NCI-H1092 treated with DMSO at 0.1 percent for 48 hours (cell line): Measurements from ENCODE around the gene ZNF548.
A peak's percentile ranks its signal among the peaks of the same experiment; 100 is the strongest.
"Not testable (repeated sequence)": the region's sequence is repeated elsewhere in the genome, so short reads cannot be mapped to it uniquely, and the experiment has no call there.

Source experiments
- DNase-seq: peaks from one replicate; lab custom pipeline; 2025; lab: John Stamatoyannopoulos, UW

ZNF548 gene

DNA sequence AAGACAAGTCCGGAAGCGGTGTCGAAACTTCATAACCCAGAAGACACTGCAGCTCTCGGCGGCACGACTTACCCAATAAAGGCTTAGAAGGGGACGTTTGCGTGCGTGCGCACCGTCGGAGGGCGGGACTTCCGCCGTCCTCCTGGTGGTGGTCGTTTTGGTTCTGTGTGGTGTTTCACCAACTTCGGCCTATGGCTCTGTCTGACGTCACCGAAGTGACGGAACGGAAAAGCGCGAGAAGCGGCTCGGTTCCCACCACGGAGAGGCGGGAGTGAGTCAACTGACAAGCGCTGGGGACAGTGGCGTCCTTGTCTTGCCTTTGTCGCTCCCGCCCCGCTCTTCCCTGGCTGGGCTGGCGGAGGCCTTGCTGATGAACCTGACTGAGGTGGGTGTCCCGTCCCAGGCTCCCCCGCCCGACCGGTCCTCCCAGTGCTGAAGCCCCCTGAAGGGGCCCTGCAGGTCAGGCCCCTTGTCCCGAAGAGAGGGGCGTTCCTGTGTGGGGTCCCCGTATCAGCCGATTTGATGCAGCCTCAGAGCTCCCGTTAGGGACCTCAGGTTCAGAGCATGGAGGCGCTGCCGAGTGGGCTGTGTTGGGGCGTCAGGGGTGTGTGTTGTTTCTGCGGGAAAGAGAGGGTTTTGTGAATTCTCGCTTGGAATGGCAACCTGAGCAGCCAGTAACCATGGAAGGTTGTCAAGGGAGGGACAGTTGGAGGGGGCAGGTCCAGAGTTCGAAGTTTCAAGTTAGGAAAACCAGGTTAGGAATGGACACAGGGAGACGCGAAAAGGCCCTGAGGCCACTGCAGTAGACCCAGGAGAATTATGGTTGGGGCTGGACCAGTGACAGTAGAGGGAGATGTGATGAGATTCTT is at the start of gene ZNF548:
Gene ZNF548 (plus strand): TSS at position 125 of the 869 bp plus-strand sequence. CDS start 246 bp downstream, at position 371.
- DNase-seq: peak; percentile 94

DNA sequence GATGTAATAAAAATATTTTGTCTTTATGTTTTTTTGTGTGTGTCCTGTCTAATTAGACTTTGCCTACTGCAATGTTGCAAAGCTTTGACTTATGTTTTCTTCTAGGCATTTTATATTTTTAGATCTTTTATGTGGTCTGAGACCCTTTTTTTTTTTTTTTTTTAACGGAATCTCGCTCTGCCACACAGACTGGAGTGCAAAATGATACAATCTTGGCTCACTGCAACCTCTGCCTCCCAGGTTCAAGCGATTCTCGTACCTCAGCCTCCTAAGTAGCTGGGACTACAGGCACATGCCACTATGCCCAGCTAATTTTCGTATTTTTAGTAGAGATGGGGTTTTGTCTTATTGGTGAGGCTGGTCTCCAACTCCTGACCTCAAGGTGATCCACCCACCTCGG is 47.1 kb upstream of the ZNF548 start:
- DNase-seq: no peak

DNA sequence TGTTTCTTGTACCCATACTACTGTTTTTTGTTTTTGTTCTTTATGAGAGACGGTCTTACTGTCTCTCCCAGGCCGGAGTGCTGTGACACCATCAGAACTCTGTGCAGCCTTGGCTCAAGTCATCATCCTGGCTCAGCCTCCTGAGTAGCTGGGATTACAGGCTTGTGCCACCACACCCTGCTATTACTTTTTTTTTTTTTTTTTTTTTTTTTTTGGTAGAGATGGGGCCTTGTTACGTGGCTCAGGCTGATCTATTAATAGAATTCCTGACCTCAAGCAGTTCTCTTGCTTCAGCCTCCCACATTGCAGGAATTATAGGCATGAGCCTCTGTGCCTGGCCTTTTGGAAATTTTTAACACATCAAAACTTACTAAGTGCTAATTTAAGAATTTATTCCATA is 41.5 kb upstream of the ZNF548 start:
- DNase-seq: no peak

DNA sequence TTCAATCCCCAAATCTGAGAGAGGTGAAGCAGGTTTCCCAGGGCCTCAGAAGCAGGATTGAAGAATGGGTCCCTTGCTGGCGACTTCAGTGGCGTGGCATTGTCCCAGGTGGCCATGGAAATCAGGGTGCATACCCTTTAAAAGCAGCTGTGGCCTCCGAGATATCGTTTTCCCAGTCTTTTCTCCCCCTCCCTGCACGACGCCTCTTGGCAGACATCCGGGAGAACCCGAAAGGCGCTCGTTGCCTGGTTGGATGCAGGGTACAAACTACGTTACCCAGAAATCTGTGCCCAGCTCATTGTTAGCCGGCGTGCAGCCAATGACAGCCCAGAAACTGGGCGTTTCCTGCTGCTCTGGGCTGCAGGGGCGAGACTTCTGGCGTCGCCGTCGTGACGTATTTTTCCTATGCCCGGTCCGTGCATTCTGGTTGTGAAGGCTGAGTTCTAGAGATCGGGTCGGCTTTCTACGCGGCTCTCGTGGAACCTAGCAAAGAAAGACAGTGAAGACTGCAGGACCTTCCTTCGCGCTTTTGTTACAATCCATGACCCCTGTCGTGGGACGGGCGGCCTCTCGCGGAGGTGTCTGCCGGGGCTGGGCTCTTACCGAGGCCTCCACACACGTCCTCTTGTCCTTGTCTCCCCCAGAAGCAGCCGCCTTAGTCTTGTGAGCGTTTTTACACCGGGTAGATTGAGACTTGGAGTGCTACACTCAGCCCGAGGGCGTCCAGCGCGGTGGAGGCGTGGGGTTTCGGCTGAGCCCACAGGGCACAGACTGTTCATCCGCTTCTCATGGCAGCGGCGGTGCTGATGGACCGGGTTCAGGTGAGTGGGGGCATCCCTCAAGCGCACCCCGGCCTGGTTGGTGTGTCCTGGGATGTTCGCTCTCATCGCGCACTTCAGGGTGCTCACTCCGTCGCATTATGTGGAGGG is 38.5 kb upstream of the ZNF548 start, which contains the start of gene ZNF304:
Gene ZNF304 (plus strand): TSS at position 395 of the 929 bp plus-strand sequence. CDS start 394 bp downstream, at position 789.
- peak; percentile 83 for DNase-seq

DNA sequence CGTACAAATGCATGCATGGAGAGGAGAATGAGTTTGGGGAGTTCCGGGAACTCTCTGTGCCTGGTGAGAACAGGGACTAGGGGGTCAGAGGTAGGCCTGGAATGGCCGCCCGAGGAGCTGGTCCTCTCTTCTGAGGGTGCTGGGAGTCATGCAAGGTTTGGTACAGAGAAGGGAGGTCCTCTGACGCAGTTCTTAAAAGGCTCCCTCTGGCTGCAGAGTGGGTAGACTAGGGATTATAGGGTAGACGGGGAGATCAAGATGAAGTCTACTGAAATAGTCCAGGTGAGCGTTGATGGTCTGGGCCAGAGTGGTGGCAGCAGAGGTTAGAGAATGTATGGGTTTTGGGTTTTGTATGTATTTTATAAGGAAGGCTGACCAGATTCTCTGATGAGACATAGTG is 37.8 kb upstream of the ZNF548 start:
- DNase-seq: no peak

DNA sequence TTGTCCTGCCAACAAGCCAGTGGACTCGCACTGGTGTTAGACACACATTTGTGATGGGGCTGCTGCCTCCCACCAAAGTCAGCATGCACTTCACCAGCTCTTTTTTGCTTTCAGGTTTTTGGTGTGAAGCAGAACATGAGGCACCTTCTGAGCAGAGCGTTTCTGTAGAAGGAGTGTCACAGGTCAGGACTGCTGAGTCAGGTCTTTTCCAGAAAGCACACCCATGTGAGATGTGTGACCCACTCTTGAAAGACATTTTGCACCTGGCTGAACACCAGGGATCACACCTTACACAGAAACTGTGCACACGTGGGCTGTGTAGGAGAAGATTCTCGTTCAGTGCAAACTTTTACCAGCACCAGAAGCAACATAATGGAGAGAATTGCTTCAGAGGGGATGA is 33.7 kb upstream of the ZNF548 start:
- no peak for DNase-seq

DNA sequence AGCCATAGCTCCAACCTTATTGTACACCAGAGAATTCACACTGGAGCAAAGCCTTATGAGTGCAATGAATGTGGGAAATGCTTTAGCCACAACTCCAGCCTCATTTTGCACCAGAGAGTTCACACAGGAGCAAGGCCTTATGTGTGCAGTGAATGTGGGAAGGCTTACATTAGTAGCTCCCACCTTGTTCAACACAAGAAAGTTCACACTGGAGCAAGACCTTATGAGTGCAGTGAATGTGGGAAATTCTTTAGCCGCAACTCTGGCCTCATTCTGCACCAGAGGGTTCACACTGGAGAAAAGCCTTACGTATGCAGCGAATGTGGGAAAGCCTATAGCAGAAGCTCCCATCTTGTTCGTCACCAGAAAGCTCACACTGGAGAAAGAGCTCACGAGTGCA is 32.2 kb upstream of the ZNF548 start:
- no peak for DNase-seq

DNA sequence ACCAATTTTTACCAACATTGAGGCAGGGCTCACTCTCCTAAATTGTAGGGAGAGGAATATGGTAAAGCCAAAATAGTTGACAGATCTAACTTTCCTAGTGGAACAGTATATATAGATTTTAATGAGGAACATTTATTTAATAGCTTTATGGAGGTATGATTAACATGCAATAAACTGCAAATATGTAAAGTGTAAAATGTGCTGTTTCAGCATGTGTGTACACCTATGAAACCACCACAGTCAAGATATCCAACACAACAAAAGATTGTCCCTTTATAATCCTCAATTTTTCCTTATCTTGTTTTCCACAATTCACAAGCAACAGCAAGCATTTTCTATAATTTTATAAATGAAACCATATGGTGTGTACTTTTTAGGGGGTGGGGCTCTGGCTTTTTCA is 30.4 kb upstream of the ZNF548 start:
- no peak for DNase-seq

DNA sequence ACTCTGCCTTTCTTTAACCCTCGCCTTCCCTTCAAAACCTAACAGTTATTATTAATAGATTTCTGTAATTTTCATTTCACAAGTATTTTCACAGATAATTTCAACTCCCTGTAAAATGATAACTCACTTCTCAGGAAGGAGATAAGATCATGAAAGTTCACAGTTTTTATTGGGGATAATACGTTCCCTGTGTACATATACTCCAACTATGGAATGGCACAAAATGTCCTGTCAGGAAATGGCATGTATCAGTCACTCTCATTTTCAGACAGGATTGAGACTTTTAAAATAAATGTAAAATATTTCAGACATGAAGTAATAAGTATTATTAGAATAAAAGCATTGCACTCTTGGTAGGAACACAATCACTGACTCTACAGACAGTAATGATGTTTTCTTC is 27.2 kb upstream of the ZNF548 start:
- DNase-seq: no peak

DNA sequence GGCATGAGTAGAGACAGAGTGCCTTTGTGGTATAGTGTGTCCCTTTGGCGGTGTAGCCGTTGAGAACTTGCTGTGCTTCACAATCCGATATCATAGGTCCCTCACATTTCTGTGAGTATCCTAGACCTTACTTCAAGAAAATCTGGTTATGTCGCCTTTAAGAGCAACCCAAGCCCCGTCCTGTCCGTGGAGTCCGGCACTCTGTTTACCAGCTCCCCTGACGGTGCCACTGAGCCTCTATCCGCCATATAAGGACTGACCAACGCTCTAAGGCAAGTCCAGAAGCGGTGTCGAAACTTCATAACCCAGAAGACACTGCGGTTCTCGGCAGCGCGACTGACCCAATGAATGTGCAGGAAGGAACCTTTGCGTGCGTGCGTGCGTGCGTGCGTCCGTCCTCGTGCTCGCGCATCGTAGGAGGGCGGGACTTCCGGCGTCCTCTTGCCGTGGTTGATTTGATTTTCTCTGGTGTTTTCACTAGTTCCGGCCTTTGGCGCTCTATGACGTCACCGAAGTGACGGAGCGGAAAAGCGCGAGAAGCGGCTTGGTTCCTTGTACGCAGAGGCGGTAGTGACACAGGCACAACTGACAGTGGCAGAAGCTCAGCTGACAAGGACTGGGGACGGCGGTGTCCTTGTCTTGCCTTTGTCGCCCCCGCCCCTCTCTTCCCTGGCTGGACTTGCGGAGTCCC is 26.5 kb upstream of the ZNF548 start, which contains the start of the genes TRAPPC2B and ZNF547:
Gene TRAPPC2B (plus strand): TSS at position 555 of the 691 bp plus-strand sequence. CDS start 1,283 bp downstream, outside the sequence.
Gene ZNF547 (plus strand): TSS at position 555 of the 691 bp plus-strand sequence. CDS start 5,005 bp downstream, outside the sequence.
- peak; percentile 96 for DNase-seq

DNA sequence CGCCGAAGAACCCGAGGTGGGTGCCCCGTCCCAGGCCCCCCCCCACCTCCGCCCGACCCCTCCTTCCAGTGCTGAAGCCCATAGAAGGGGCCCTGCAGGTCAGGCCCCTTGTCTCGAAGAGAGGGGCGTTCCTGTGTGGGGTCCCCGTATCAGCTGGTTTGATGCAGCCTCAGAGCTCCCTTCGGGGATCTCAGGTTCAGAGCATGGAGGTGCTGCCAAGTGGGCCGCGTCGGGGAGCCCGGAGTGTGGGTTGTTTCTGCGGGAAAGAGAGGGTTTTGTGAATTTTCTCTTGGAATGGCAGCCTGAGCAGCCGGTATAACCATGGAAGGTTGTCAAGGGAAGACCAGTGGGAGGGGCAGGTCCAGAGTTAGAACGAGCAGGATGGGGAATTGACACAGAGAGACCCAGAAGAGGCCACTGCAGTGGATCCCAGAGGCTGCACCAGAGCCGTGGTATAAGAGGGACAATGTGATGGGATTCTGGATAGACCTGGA is 25.9 kb upstream of the ZNF548 start:
- DNase-seq: no peak

DNA sequence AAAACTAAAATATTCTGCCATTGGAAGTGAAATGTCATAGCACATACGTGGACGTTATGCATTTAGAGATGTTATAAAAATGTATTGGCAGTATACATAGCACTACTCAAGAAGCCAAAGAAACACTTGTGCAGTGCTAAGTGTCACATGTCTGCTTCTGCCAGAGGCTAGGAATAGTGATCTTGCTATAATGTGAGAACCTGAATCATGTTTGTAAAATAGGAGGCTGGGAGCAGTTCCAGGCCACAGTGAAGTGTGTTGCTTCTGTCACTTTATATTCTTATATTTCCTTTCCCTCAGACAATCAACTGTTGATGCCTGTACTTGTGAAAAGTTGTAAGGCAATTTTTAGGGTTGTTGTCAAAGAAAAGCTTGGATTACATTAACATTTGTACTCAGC is 22.9 kb upstream of the ZNF548 start:
- no peak for DNase-seq

DNA sequence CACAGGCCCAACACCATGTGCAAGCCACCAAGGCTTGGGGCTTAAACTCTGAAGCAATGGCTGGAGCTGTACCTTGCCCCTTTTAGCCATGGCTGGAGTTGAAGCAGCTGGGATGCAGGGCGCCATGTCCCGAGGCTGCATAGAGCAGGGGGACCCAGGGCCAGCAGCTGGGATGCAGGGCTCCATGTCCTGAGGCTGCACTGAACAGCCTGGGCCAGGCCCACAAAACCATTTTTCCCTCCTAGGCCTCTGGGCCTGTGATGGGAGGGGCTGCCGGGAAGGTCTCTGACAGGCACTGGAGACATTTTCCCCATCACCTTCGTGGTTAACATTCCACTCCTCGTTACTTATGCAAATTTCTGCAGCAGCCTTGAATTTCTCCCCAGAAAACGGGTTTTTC is 15.5 kb upstream of the ZNF548 start:
- DNase-seq: no peak

DNA sequence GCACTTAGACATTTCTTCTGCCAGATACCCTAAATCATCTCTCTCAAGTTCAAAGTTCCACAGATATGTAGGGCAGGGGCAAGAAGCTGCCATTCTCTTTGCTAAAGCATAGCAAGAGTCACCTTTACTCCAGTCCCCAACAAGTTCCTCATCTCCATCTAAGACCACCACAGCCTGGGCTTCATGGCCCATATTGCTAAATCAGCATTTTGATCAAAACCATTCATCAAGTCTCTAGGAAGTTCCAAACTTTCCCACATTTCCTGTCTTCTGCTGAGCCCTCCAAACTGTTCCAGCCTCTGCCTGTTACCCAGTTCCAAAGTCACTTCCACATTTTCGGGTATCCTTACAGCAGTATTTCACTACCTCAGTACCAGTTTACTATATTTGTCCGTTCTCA is 15.0 kb upstream of the ZNF548 start:
- not testable (repeated sequence) for DNase-seq

DNA sequence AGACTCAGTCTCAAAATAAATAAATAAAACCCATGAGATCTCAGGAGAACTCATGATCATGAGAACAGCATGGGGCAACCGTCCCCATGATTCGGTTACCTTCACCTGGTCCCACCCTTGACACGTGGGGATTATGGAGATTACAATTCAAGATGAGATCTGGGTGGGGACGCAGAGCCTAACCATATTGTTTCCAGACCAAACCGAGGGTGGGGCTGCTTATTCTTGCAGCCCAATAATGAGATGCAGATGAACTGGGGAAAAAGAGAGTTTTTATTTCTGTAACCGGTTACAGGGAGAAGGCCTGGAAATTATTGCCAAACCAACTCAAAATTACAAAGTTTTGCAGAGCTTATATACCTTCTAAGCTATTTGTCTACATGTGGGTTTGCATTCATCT is 13.5 kb upstream of the ZNF548 start:
- no peak for DNase-seq

DNA sequence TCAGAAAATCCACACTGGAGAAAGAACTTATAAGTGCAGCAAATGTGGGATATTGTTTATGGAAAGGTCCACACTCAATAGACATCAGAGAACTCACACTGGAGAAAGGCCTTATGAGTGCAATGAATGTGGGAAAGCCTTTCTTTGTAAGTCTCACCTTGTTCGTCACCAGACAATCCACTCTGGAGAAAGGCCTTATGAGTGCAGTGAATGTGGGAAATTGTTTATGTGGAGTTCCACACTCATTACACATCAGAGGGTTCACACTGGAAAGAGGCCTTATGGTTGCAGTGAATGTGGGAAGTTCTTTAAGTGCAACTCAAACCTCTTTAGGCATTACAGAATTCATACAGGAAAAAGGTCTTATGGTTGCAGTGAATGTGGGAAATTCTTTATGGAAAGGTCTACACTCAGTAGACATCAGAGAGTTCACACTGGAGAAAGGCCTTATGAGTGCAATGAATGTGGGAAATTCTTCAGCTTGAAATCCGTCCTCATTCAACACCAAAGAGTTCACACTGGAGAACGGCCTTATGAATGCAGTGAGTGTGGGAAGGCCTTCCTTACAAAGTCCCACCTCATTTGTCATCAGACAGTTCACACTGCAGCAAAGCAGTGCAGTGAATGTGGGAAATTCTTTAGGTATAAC is 12.0 kb upstream of the ZNF548 start:
- no peak for DNase-seq

DNA sequence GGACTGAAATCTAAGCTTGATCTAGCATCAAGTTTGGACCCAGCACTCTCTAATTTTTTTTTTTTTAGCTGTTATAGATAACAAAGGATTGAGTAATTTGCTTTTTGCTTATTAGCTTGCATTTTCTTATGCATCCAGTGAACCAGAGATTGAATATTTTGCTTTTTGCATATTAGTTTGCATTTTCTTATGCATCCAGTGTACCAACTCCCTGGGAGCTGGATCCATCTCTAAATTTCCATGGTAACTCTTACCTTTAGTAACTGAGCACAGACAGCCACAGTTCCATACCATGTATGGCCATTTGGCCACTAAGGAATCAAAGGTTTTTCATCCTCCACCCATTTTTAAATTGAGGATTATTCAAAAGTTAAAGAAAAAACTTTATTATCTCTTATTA is 8.7 kb upstream of the ZNF548 start:
- DNase-seq: no peak

DNA sequence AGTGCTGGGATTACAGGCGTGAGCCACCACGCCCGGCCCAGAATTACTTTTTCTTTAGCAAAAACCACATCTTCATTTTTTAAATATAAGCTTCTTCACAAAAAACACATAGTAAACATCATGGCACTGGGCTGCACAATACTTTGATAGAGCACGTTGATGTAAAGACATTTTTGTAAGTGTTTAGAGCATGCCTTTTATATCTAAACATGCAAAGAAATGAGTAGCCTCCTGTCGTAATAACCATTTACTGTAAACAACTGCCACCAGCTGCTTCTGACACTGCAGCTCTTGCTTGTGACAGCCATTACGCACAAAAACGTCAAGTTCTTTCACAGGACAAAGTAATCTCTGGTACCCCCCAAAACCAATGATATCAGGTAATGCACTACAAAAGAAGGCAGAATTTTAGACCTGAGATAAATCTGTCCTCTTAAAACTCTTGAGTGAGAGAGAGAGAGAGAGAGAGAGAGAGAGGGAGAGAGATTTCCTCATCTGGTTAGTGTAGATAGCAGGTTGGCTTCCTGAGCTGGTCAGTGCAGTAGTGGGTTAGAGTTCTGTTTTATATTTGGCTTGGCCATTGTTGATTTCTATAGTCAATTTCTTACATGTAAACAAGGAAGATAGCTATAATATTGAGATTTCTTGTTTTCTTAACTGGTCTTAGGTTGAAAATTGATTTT is 6.7 kb upstream of the ZNF548 start:
- no peak for DNase-seq

DNA sequence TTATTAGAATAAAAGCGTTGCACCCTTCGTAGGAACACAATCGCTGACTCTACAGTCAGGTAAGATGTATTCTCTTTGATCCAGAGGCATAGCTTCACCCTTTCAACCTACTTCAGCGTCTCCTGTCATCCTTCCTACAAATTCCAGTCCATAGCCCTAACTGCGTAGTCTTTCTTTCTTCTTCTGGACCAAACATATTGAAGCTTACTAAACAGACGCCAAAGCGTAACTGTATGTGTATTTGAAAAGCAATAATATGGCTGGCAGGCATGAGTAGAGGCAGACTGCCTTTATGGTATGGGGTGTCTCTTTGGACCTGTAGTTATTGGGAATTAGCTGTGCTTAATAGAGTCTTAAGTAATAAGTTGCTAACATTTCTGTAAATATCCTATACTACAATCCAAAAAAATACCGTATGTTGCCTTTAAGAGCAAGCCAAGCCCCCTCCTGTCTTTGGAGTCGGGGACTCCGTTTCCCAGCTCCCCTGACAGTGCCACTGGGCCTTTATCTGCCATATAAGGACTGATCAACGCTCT is 392 bp upstream of the ZNF548 start:
- no peak for DNase-seq

DNA sequence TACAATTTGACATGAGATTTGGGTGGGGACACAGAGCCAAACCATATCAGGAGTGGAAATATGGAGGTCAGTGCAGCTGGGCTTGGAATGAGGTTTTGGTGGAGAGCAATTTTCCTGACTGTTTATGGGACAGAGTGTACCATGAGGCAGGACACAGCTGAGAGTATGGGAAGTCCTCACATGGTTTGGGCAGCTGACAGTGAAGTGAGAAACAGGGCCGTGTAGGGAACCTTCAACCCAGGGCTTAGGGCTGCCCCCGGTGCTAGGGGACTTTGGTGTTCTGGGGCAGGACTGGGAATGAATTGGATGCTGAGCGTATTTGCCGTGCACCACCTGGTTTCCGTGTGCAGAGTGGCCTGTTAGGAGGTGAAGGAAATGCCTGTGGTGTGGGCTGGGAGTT is 6.1 kb downstream of the ZNF548 start:
- DNase-seq: no peak
